Lower leg skin (tissue), 4 donors: ENCODE measurements around the gene RASL10B. TPM values are rescaled to one million over a fixed set of nuclear protein-coding genes. Genes with fewer than 3 reads are reported as not detected.

ENCODE experiments used
- DNase-seq, 2 donors: peaks; one replicate each; pipeline ENCODE4 v3.0.0-alpha.2; 2019; ENCODE audit warnings: low spot score in 2 of 2
- H3K4me3 ChIP-seq: fragments of 200-600 bp; sonication (generic); 2 replicates; pipeline ENCODE4 v1.5.1; 2017; ENCODE audit warnings: mild to moderate bottlenecking, low read depth; ENCODE audit not compliant: poor library complexity, severe bottlenecking
- POLR2A ChIP-seq, 2 donors: fragments of 450-650 bp; IDR thresholded peaks; one replicate each; pipeline ENCODE4 v1.6.1; 2016 to 2017; ENCODE audit warnings: antibody characterized with exemption in 2 of 2, mild to moderate bottlenecking in 1 of 2, moderate library complexity in 1 of 2
- WGBS, 2 donors: methylation state at CpG; one replicate each; pipeline ENCODE4 v1.1.5; 2018; 5-methylcytosine and 5-hydroxymethylcytosine counted together
- intact Hi-C: fragments of 100-400 bp; cut with DNase I; formaldehyde crosslinking; loops from one replicate; pipeline ENCODE4 v1.15.0; 2023; ENCODE audit warnings: low total_unique reads
- total RNA-seq, 4 donors: library from RNA; depleted of rRNA; stranded (reverse); fragments of >200 nt; gene quantifications; one replicate each; pipeline ENCODE4 v1.1.0, GENCODE V29; 2016
- TF ChIP-seq, protein P1 (sequence below), 3 donors: fragments of 450-650 bp; IDR thresholded peaks; one replicate each; pipeline ENCODE4 v1.5.1; 2016; ENCODE audit warnings: antibody characterized with exemption in 3 of 3, mild to moderate bottlenecking in 3 of 3, moderate library complexity in 2 of 3

The RASL10B gene
- total RNA-seq, 4 donors from 2014 or later, result 0.66 to 2.4 (median 1.5) TPM

DNA sequence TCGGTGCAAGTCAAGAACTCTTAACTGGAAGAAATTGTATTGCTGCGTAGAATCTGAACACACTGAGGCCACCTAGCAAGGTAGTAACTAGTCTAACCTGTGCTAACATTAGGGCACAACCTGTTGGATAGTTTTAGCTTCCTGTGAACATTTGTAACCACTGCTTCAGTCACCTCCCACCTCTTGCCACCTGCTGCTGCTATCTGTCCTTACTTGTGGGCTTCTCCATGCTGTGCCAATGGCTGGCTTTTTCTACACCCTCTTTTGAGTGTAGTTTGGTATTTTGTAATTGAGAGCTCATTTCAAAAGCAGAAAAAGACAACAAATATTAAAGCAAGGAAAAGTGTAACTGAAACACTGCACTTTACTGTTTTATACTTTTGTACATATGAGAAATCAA lies 7.7 kb upstream of the RASL10B start:
- no peak for DNase-seq
- intact Hi-C loops, result no loop called here
- TF ChIP-seq, protein P1, sequence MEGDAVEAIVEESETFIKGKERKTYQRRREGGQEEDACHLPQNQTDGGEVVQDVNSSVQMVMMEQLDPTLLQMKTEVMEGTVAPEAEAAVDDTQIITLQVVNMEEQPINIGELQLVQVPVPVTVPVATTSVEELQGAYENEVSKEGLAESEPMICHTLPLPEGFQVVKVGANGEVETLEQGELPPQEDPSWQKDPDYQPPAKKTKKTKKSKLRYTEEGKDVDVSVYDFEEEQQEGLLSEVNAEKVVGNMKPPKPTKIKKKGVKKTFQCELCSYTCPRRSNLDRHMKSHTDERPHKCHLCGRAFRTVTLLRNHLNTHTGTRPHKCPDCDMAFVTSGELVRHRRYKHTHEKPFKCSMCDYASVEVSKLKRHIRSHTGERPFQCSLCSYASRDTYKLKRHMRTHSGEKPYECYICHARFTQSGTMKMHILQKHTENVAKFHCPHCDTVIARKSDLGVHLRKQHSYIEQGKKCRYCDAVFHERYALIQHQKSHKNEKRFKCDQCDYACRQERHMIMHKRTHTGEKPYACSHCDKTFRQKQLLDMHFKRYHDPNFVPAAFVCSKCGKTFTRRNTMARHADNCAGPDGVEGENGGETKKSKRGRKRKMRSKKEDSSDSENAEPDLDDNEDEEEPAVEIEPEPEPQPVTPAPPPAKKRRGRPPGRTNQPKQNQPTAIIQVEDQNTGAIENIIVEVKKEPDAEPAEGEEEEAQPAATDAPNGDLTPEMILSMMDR (IDR thresholded peaks at IDR 0.05), result no peak
- TF ChIP-seq POLR2A (IDR thresholded peaks at IDR 0.05), result no peak
- no peak overlapping the region for H3K4me3 ChIP-seq
- 92 to 100% methylated on average over 2 of the region's 2 CpGs for WGBS, 2 donors

GRCh38 chr17:35725058-35725457 lies 6.4 kb upstream of the RASL10B start:
- TF ChIP-seq POLR2A (IDR thresholded peaks at IDR 0.05), result no peak
- TF ChIP-seq, protein P1 (IDR thresholded peaks at IDR 0.05), result no peak
- H3K4me3 ChIP-seq, result no peak overlapping the region
- intact Hi-C loops, result no loop called here
- DNase-seq, result peak in 1 of 2 donors; percentile 45
- 91 to 94% methylated on average over 4 of the region's 4 CpGs for WGBS, 2 donors

- 88 to 90% methylated on average over 2 of the region's 2 CpGs for WGBS, 2 donors
- no peak overlapping the region for H3K4me3 ChIP-seq
- TF ChIP-seq POLR2A (IDR thresholded peaks at IDR 0.05), result no peak
- TF ChIP-seq, protein P1 (IDR thresholded peaks at IDR 0.05), result no peak
- intact Hi-C loops, result no loop called here
- peak in 1 of 2 donors; percentile 34 for DNase-seq
These were observed 5.7 kb upstream of the RASL10B start for GRCh38 chr17:35725802-35726126.

DNA sequence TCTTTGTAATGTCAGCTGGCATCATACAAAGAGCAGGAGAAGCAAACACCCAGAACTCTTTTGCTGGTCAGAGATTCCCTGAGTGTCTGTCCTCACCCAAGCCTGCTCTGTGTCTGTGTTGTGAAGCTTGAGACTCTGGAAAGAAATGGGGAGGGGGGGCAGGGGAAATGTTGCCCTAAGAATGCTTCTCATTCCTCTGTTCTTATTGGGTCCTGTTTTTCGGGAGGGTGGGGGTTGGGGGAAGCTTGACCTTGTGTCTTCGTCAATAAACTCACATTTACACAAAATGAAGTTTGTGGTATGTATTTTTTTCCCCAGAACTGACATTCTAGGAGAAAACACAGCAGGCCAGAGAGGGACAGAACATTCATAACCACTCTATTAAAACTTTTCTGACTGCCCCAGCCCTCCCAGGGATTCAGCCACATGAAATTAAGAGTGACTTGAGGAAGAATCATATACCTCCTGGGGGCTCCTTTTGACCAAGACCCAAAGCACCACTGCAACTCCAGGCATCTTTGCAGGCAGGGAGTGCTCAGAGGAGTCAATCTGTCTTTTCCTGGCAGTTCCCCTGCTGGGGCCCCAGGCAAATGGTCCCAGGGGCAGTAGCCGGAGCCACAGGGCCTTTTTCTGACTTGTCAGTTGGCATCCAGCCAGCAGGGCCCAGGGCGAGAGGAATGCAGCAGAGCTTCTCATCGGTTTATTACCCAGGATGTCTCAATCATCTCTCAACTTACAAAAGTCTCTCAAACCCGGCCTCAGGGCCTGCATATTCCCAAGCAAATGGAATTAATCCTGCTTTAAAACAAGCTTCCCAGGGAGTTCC lies 5.1 kb upstream of the RASL10B start:
- DNase-seq, result peak in 1 of 2 donors; percentile 88
- H3K4me3 ChIP-seq, result no peak overlapping the region
- TF ChIP-seq POLR2A (IDR thresholded peaks at IDR 0.05), result no peak
- TF ChIP-seq, protein P1 (IDR thresholded peaks at IDR 0.05), result no peak
- intact Hi-C loops, result no loop called here
- WGBS, 2 donors, result 50 to 53% methylated on average over 6 of the region's 6 CpGs

GRCh38 chr17:35726953-35727460 lies 4.4 kb upstream of the RASL10B start:
- H3K4me3 ChIP-seq, result no peak overlapping the region
- TF ChIP-seq POLR2A (IDR thresholded peaks at IDR 0.05), result no peak
- TF ChIP-seq, protein P1 (IDR thresholded peaks at IDR 0.05), result no peak
- WGBS, 2 donors, result 81% methylated on average over 5 of the region's 5 CpGs
- DNase-seq, result no peak
- intact Hi-C loops, result no loop called here
